Measurements from ENCODE around the gene C21orf58. TPM values are rescaled to one million over a fixed set of nuclear protein-coding genes. Genes with fewer than 3 reads are reported as not detected.

The C21orf58 gene
- polyA plus RNA-seq, 1 experiment, result 4.1 TPM

DNA sequence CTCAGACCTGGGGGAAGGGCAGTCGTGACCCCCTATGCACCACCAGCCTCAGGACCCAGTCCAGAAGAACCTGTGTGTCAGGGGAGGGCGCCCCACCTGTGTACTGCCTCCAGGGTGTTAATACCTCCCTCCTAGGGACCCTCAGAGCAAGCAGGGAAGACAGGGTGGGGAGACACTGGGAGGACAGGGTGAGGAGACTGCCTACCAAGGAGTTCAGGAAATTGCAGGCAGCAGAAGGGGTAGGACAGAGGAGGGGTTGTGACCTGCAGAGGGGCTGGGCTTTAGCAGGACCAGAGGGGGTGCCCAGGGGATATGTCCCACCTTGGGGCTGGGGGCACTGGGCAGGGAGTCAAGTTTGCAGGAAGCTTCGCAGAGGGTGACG, 5.2 kb downstream of the C21orf58 start:
- POLR2A ChIA-PET, result no interaction called here
- no peaks in the 10 kb centered on the region for H3K27me3 ChIP-seq (ENCODE audit: control insufficient read depth, insufficient read depth, low read length)
- DNase-seq (ENCODE audit: low read depth), result no peak
- H3K36me3 ChIP-seq (ENCODE audit: control insufficient read depth, insufficient read depth, low read length), result peaks cover 1% of the 10 kb centered on the region; the same call in 1 of the 2 replicates
- TF ChIP-seq, protein P1, sequence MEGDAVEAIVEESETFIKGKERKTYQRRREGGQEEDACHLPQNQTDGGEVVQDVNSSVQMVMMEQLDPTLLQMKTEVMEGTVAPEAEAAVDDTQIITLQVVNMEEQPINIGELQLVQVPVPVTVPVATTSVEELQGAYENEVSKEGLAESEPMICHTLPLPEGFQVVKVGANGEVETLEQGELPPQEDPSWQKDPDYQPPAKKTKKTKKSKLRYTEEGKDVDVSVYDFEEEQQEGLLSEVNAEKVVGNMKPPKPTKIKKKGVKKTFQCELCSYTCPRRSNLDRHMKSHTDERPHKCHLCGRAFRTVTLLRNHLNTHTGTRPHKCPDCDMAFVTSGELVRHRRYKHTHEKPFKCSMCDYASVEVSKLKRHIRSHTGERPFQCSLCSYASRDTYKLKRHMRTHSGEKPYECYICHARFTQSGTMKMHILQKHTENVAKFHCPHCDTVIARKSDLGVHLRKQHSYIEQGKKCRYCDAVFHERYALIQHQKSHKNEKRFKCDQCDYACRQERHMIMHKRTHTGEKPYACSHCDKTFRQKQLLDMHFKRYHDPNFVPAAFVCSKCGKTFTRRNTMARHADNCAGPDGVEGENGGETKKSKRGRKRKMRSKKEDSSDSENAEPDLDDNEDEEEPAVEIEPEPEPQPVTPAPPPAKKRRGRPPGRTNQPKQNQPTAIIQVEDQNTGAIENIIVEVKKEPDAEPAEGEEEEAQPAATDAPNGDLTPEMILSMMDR (IDR thresholded peaks at IDR 0.05; ENCODE audit: insufficient read depth, low read depth, low read length), result no peak
- no peak overlapping the region for H3K4me3 ChIP-seq (ENCODE audit: low read depth, low read length)
- CTCF ChIA-PET, result no interaction called here

DNA sequence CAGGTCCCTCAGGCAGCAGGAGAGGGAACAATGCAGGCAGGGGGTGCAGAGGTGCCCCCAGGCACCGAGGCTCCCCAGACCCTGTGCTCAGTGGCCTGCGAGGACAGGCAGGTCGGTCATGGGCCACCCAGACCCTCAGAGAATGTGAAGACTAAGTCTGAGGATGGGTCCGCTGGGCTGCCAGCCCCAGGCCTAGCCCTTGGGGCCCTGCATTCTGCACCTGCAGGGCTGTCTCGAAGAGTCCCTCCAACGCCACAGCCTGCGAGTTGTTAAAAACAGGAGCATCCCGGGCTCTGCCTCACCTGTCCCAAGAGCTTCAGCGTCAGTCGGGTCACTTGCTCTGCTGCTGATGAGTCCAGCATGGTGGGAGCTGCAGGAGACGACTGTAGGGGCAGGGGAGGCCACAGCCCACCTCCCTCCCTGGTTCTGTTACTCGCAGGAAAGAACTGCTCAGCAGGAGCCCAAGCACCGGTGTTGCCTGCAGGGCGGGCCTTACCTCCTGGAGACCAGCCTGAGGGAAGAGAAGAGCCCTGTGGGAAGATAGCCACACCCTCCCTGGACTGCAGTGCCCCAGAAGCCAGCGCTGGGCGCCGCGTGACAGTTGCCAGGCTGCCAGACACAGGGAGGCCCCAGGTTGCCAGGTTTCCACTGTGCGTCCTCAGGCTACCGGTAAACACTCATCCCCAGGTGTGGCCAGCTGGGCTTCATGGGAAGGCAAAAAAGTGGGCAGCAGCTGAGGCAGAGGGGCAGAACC, 5.8 kb downstream of the C21orf58 start:
- TF ChIP-seq, protein P1 (IDR thresholded peaks at IDR 0.05; ENCODE audit: insufficient read depth, low read depth, low read length), result no peak
- no peak overlapping the region for H3K4me3 ChIP-seq (ENCODE audit: low read depth, low read length)
- no peak for DNase-seq (ENCODE audit: low read depth)
- H3K27me3 ChIP-seq (ENCODE audit: control insufficient read depth, insufficient read depth, low read length), result no peaks in the 10 kb centered on the region
- ChIA-PET POLR2A (no interaction called here), CTCF (no interaction called here)
- peaks cover 2% of the 10 kb centered on the region; the same call in 1 of the 2 replicates for H3K36me3 ChIP-seq (ENCODE audit: control insufficient read depth, insufficient read depth, low read length)

DNA sequence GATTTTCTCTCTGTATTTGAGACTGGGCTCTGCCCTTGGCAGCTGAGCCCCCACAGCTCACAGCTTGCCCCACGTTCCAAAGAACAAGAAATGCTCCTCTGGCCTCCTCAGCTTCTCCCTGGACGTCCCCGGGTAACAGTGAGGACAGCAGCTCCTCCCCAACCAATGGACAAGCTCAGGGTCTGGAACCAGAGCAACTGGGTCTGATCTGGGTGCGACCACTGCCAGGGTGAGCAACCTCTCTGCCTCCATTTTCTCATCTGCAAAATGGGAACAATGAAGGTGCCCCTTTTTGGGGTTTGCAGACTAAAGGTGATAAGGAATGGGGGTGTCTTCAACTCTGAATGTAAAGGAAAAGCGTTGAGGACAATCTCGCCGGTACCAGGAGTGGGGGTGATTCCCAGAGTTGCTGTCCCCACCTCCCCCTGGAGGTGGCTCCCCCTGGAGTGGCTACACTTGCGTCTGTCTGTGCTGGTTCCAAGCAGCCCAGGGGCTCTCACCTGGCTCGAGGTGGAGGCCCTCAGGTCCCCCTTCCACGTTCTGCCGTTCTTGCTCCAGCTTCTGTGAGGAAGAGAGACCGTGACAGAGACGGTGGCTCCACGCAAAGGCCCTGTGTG, 6.9 kb downstream of the C21orf58 start:
- CTCF ChIA-PET, result interaction anchor here (0.6 to 0.7 kb wide), 2 partner anchors 22 to 40 kb away, joined by 3 to 5 read pairs; no protein-coding TSS in a partner anchor
- no peaks in the 10 kb centered on the region for H3K27me3 ChIP-seq (ENCODE audit: control insufficient read depth, insufficient read depth, low read length)
- H3K36me3 ChIP-seq (ENCODE audit: control insufficient read depth, insufficient read depth, low read length), result peaks cover 2% of the 10 kb centered on the region; the same call in 1 of the 2 replicates

DNA sequence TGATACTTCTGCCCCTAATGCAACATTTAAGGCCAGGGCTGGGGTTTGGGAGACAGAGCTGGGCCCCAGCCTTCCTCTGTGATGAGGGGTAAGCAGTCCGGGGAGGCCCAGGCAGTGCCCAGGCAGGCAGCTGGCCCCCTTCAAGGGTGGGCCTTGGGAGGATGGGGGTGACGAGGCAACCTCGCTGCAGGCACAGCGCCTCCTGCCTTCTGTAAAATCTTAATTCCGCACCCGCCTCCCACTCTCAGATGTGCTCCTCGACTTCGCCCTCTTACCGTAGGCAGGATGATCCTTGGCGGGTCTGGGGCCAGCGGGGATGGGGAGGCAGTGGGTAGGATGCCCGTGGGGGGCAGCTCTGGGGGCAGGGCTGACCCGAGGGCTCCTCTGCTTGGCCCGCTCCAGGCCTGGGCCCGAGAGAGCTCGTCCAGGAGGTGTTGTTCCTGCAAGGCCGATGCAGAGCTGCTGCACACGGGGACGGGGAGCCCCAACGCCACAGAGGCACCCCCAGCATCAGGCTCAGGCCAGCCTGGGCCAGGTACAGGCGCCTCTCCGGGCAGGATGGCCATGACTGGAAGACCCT, 9.1 kb downstream of the C21orf58 start:
- ChIA-PET POLR2A (no interaction called here), CTCF (interaction anchor here (0.6 kb wide), 1 partner anchor 343 kb away, joined by 3 read pairs; no protein-coding TSS in a partner anchor)
- no peak for DNase-seq (ENCODE audit: low read depth)
- H3K4me3 ChIP-seq (ENCODE audit: low read depth, low read length), result no peak overlapping the region
- TF ChIP-seq, protein P1 (IDR thresholded peaks at IDR 0.05; ENCODE audit: insufficient read depth, low read depth, low read length), result no peak
- no peaks in the 10 kb centered on the region for H3K27me3 ChIP-seq (ENCODE audit: control insufficient read depth, insufficient read depth, low read length)
- H3K36me3 ChIP-seq (ENCODE audit: control insufficient read depth, insufficient read depth, low read length), result peaks cover 4% of the 10 kb centered on the region; the same call in 1 of the 2 replicates

More for the DNA sequence above, 6.9 kb downstream of the C21orf58 start:
- POLR2A ChIA-PET, result no interaction called here
- TF ChIP-seq, protein P1 (IDR thresholded peaks at IDR 0.05; ENCODE audit: insufficient read depth, low read depth, low read length), result no peak
- DNase-seq (ENCODE audit: low read depth), result no peak
- H3K4me3 ChIP-seq (ENCODE audit: low read depth, low read length), result no peak overlapping the region

DNA sequence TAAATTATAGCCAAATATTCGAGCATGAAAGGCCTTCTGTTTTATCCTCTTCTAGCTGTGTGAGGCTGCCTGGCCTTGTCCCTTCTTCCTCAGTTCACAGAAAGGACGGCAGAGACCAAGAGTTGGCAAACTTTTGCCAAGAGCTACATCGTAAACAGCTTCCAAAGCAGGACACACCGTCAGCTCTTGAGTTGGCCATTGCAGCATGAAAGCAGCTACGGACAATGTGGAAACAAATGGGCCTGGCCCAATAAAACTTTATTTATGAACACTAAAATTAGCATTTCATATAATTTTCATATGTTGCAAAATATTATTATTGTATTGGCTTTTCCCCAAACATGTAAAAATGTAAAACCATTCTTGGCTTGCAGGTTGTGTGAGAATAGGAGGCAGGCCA, 10.7 kb downstream of the C21orf58 start:
- TF ChIP-seq, protein P1 (IDR thresholded peaks at IDR 0.05; ENCODE audit: insufficient read depth, low read depth, low read length), result no peak
- CTCF ChIA-PET, result interaction anchor here (0.6 kb wide), 1 partner anchor 214 kb away, joined by 4 read pairs; no protein-coding TSS in a partner anchor
- Histone ChIP-seq H3K4me3 (ENCODE audit: low read depth, low read length) (no peak overlapping the region), H3K27me3 (ENCODE audit: control insufficient read depth, insufficient read depth, low read length) (no peaks in the 10 kb centered on the region), H3K36me3 (ENCODE audit: control insufficient read depth, insufficient read depth, low read length) (peaks cover 4% of the 10 kb centered on the region; the same call in 1 of the 2 replicates)
- DNase-seq (ENCODE audit: low read depth), result no peak
- POLR2A ChIA-PET, result no interaction called here
